ENCODE data around the gene PALLD. TPM values are rescaled to one million over a fixed set of nuclear protein-coding genes. Genes with fewer than 3 reads are reported as not detected.

Gene PALLD
- total RNA-seq, 1 experiment from 2014 or later, result 6.5 TPM

GRCh38 chr4:168536448-168536847, 39.6 kb downstream of the PALLD start:
- TF ChIP-seq TCF7L2 (IDR thresholded peaks at IDR 0.05; ENCODE audit: low read depth, low read length) (no peak), REST (IDR thresholded peaks at IDR 0.05; ENCODE audit: insufficient read depth in 1 of 2, low read depth in 2 of 2, low read length in 1 of 2) (no peak)
- ATAC-seq (no peak), DNase-seq (ENCODE audit: low read depth, low spot score) (no peak)
- H3K27ac ChIP-seq (ENCODE audit: low read length), result no peak overlapping the region
- no peaks in the 10 kb centered on the region for H3K4me1 ChIP-seq (ENCODE audit: control insufficient read depth, insufficient read depth, low read length)
- H3K9me3 ChIP-seq (ENCODE audit: control insufficient read depth, insufficient read depth, low read depth, low read length), result no peaks in the 10 kb centered on the region
- BruUV-seq (replicated peaks), result no TSS peak
- H3K4me3 ChIP-seq (ENCODE audit: low read depth in 2 of 2, low read length in 2 of 2), result no peak overlapping the region
- CTCF ChIA-PET, result no interaction called here
- no peaks in the 10 kb centered on the region for H3K27me3 ChIP-seq (ENCODE audit: control insufficient read depth, insufficient read depth, low read length)
- in situ Hi-C loops (cut with HindIII; ENCODE audit: low pct_unique_long_range_greater_than_20kb, low sequenced_read_pairs), result no loop called here
- H3K36me3 ChIP-seq (ENCODE audit: control insufficient read depth, insufficient read depth, low read length), result peaks cover 9% of the 10 kb centered on the region; the same call in 1 of the 2 replicates
- intact Hi-C loops (cut with micrococcal nuclease; ENCODE audit: unreplicated experiment), result no loop called here
- POLR2A ChIA-PET, result no interaction called here

- TF ChIP-seq TCF7L2 (IDR thresholded peaks at IDR 0.05; ENCODE audit: low read depth, low read length), result no peak
- TF ChIP-seq CTCF (IDR thresholded peaks at IDR 0.05), result no peak
- TF ChIP-seq SIN3A (IDR thresholded peaks at IDR 0.05; ENCODE audit: borderline replicate concordance, insufficient read depth, low read depth, low read length), result no peak
- TF ChIP-seq POLR2AphosphoS5 (IDR thresholded peaks at IDR 0.05; ENCODE audit: low read depth, low read length), result no peak
- TF ChIP-seq REST (IDR thresholded peaks at IDR 0.05; ENCODE audit: insufficient read depth in 1 of 2, low read depth in 2 of 2, low read length in 1 of 2), result no peak
- ChIA-PET POLR2A (no interaction called here), CTCF (no interaction called here)
- no TSS peak for BruUV-seq (replicated peaks)
- intact Hi-C loops (cut with micrococcal nuclease; ENCODE audit: unreplicated experiment), result no loop called here
- no peak overlapping the region for H3K27ac ChIP-seq (ENCODE audit: low read length)
- DNase-seq (ENCODE audit: low read depth, low spot score) (no peak), ATAC-seq (no peak)
- H3K4me3 ChIP-seq (ENCODE audit: low read depth in 2 of 2, low read length in 2 of 2), result no peak overlapping the region
- peaks cover 9% of the 10 kb centered on the region; the same call in 1 of the 2 replicates for H3K36me3 ChIP-seq (ENCODE audit: control insufficient read depth, insufficient read depth, low read length)
- in situ Hi-C loops (cut with HindIII; ENCODE audit: low pct_unique_long_range_greater_than_20kb, low sequenced_read_pairs), result no loop called here
- no peaks in the 10 kb centered on the region for H3K27me3 ChIP-seq (ENCODE audit: control insufficient read depth, insufficient read depth, low read length)
- no peaks in the 10 kb centered on the region for H3K4me1 ChIP-seq (ENCODE audit: control insufficient read depth, insufficient read depth, low read length)
- no peaks in the 10 kb centered on the region for H3K9me3 ChIP-seq (ENCODE audit: control insufficient read depth, insufficient read depth, low read depth, low read length)
Measured at GRCh38 chr4:168537086-168537485, 40.2 kb downstream of the PALLD start.

Data from Panc1 (cell line).